Muscle layer of duodenum (tissue), 2 donors: ENCODE measurements around the gene C1QL1.

Experiments used
- H3K27ac ChIP-seq: one replicate; pipeline ENCODE4 v1.7.0; 2013; ENCODE audit warnings: mild to moderate bottlenecking, low read length
- H3K27me3 ChIP-seq: one replicate; pipeline ENCODE4 v1.7.0; 2013; ENCODE audit warnings: low read depth, mild to moderate bottlenecking, control low read depth, low read length
- H3K36me3 ChIP-seq, 2 donors: one replicate each; pipeline ENCODE4 v1.7.0; 2013; ENCODE audit warnings: low read length in 2 of 2, control low read depth in 1 of 2, mild to moderate bottlenecking in 1 of 2; ENCODE audit not compliant: insufficient read depth in 2 of 2, control insufficient read depth in 1 of 2
- H3K4me1 ChIP-seq, 2 donors: one replicate each; pipeline ENCODE4 v1.7.0; 2013; ENCODE audit warnings: low read length in 2 of 2, mild to moderate bottlenecking in 2 of 2, control low read depth in 1 of 2, moderate library complexity in 1 of 2; ENCODE audit not compliant: insufficient read depth in 2 of 2, control insufficient read depth in 1 of 2
- H3K4me3 ChIP-seq, 2 donors: one replicate each; pipeline ENCODE4 v1.7.0; 2013; ENCODE audit warnings: low read length in 2 of 2, low read depth in 1 of 2, mild to moderate bottlenecking in 1 of 2
- H3K9me3 ChIP-seq, 2 donors: one replicate each; pipeline ENCODE4 v1.7.0; 2013; ENCODE audit warnings: low read length in 2 of 2, control low read depth in 1 of 2, mild to moderate bottlenecking in 1 of 2; ENCODE audit not compliant: control insufficient read depth in 1 of 2
- donor health status: healthy.

The C1QL1 gene

DNA sequence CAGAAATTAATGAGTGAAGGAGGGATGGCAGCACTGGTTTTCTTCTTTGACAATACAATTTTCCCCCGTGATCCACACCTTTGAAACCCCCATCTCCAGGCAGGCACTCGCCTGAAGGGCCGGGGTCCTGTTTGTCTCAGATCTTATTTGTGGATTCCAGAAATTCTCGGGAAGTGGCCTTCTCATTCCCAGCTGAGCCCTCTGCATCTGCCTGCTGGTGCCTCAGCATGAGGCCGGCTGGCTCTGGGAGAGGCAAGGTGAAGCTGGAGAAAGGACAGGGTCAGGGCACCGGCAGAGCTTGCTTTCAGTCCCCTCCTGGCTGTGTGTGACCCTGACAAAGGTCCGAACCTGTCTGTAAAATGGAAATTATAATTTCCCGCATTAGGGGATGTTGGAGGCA is 35.8 kb upstream of the C1QL1 start:
- Histone ChIP-seq H3K4me1 (no peaks in the 10 kb centered on the region), H3K36me3 (no peaks in the 10 kb centered on the region), H3K27me3 (no peaks in the 10 kb centered on the region), H3K4me3 (no peak overlapping the region), H3K9me3 (peaks cover 5 to 6% of the 10 kb centered on the region in 2 donors), H3K27ac (no peak overlapping the region)

DNA sequence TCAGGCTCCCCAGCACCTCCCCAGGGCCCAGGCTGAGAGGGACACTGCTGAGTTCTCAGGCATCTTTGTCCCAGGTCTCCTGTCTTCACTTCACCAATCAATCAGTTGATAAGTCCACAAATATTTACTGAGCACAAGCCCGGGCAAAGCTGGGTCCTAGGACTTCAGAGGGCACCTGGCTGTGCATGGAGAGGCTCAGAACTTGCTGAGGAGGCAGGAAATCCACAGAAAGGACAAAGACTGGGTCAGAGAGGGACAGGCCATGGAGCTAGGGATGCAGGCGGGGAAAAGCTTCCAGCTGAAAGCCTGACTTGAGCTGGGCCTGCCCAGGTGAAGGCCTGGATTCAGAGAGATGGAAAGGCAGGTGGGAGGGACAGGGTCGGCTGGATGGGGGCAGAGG is 33.2 kb upstream of the C1QL1 start:
- Histone ChIP-seq H3K9me3 (peaks cover 5 to 6% of the 10 kb centered on the region in 2 donors), H3K27ac (no peak overlapping the region), H3K4me3 (no peak overlapping the region), H3K36me3 (no peaks in the 10 kb centered on the region), H3K27me3 (no peaks in the 10 kb centered on the region), H3K4me1 (no peaks in the 10 kb centered on the region)

DNA sequence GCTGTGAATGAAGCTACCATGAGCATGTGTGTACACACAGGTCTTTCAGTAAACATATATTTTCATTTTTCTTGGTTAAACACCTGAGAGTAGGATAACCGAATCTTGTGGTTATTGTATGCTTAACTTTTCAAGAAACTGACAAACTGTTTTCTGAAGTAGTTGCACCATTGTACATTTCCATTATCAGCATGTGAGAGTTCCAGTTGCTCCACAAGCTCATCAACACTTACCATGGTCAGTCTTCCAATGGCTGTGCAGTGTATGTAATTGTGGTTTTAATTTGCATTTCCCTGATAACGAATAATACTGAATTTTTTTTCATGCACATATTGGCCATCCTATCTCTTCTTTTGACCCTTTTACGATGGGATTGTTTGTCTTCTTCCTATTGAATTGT is 31.3 kb upstream of the C1QL1 start:
- Histone ChIP-seq H3K9me3 (peaks cover 5 to 6% of the 10 kb centered on the region in 2 donors), H3K27ac (no peak overlapping the region), H3K27me3 (no peaks in the 10 kb centered on the region), H3K36me3 (no peaks in the 10 kb centered on the region), H3K4me3 (no peak overlapping the region), H3K4me1 (no peaks in the 10 kb centered on the region)

DNA sequence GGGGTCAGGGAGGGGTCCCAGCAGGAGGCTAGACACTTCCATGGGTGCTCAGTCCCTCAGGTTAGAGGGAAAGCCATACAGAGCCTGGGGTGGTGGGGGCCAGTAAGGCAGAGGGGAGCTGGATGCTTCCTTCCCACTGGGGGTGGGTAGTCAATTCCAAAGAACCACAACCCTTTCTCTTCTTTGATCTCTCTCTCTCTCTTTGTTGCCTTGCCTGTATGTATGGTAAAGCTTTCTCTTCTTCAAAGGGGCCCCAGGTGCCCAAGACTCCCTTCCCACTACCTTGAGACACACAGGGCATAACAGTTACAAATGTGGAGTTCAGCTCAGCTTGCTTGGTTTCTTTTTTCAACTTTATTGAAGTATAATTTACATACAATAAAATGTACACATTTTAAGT is 30.5 kb upstream of the C1QL1 start:
- H3K36me3 ChIP-seq, result no peaks in the 10 kb centered on the region
- no peaks in the 10 kb centered on the region for H3K4me1 ChIP-seq
- no peak overlapping the region for H3K27ac ChIP-seq
- H3K9me3 ChIP-seq, result peaks cover 5 to 6% of the 10 kb centered on the region in 2 donors
- H3K4me3 ChIP-seq, result no peak overlapping the region
- H3K27me3 ChIP-seq, result no peaks in the 10 kb centered on the region

DNA sequence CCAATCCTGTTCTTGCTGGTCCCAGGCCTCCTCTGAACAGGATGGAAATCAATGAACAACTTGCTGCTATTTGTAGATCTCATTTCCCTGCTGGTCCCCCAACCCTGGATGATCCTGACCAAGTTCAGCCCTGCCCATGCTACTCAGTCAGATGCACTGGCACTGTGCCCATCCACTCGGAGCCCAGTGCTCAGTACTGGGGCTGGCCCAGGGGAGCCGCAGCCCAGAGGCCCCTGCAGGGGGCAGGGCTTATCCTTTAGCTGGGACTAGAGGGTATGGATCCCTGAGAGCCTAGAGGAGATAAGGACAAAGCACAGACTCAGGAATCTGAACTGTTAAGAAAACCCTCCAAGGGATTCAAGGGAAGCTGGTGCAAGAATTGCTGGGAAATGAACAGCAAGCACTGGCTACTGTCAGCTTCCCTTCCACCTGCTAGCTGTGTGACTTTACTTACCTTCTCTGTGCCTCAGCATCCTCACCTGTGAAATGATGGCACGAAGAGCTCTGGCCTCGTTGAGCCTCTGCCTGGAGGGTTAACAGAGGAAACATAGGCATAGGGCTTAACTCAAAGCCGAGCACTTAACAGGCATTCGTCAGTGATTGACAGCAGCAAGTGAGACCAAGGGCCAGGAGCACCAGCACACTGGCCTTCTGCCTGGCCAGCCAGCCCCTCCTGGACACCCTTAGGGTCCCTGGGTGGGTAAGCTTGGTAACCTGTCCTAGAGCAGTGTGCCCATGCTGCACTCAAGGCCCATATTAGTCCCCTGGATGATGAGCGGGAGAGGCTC is 29.8 kb upstream of the C1QL1 start:
- no peaks in the 10 kb centered on the region for H3K36me3 ChIP-seq
- H3K4me3 ChIP-seq, result no peak overlapping the region
- no peak overlapping the region for H3K27ac ChIP-seq
- H3K4me1 ChIP-seq, result no peaks in the 10 kb centered on the region
- H3K9me3 ChIP-seq, result peaks cover 5 to 6% of the 10 kb centered on the region in 2 donors
- H3K27me3 ChIP-seq, result no peaks in the 10 kb centered on the region

DNA sequence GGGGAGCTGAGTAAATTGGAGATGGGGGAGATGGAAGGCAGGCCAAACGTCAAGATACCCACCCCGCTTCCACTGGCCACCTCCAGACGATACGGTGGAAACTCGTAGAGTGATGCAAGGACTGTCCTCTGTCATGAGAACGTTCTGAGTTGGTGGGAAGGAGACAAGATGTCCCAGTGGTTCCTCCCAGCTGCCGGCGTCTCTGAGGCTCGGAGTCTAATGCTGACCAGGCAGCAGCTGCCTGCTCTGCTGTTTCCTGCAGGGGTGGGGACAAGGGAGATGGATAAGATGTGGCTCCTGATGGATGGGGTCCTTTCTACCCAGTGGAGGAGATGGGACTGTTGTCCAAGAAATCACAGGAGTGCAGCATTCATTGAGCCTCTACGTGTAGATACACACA is 28.2 kb upstream of the C1QL1 start:
- no peaks in the 10 kb centered on the region for H3K4me1 ChIP-seq
- no peaks in the 10 kb centered on the region for H3K36me3 ChIP-seq
- no peak overlapping the region for H3K27ac ChIP-seq
- no peak overlapping the region for H3K4me3 ChIP-seq
- no peaks in the 10 kb centered on the region for H3K27me3 ChIP-seq
- H3K9me3 ChIP-seq, result peaks cover 5 to 6% of the 10 kb centered on the region in 2 donors

DNA sequence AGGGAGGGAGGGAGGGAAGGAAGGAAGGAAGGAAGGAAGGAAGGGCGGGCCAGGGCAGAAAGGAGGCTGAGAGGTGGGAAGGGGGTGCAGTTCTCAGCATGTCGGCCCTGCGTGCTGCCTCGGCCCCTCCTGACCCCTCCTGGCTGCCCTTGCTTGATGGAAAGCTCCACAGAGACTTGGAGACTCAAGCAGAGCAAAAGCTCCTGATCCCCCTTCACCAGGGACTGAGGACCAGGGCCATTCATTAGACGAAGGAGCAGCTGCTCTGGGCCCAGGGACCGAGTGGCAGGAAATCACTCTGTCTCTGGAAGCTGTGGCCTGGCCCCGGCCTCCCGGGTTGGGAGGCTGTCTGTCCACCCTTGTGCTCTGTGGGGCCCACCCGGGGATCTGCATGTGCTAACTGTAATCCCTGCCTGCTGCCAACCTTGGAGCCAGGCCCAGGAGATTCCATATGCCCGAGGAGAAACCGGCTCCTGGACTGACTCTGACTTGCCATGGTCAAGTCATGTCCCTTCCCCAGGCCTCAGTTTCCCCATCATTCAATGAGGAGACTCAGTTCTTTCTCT is 27.4 kb upstream of the C1QL1 start:
- no peaks in the 10 kb centered on the region for H3K4me1 ChIP-seq
- H3K4me3 ChIP-seq, result no peak overlapping the region
- H3K27ac ChIP-seq, result no peak overlapping the region
- peaks cover 5 to 6% of the 10 kb centered on the region in 2 donors for H3K9me3 ChIP-seq
- no peaks in the 10 kb centered on the region for H3K27me3 ChIP-seq
- H3K36me3 ChIP-seq, result no peaks in the 10 kb centered on the region

DNA sequence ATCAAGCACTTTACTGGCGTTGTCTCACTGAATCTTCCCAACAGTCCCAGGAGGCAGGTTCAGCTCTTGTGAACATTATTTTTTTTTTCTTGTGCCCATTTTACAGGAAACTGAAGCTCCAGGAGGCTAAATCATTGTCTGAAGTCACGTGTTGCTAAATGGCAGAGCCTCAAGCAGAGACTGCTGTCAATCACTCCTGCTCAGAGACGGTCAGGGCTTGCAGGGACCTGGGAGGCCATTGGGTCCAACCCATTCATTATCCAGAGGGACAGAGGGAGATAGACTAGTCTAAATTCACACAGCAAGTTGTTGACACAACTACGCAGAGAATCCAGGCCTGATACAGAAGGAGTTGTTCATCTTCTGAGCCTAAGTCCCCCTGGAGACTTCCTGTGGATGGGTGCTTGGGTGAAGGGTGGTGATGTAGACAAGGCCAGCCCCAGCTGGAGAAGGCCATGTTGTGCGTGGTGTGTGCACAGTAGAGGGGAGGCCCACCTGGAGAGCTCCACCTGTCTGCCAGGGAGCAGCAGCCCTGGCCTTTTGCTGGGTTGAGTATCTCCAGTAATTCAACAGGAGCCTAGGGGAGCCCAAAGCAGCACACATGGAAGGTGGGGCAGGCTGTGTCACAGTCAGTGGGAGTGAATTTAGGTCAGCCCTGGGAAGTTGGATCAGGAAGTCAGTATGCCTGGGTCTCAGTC is 24.3 kb upstream of the C1QL1 start:
- H3K4me1 ChIP-seq, result no peaks in the 10 kb centered on the region
- no peak overlapping the region for H3K27ac ChIP-seq
- H3K27me3 ChIP-seq, result peaks cover 2% of the 10 kb centered on the region
- H3K4me3 ChIP-seq, result no peak overlapping the region
- H3K9me3 ChIP-seq, result no peaks in the 10 kb centered on the region
- no peaks in the 10 kb centered on the region for H3K36me3 ChIP-seq

DNA sequence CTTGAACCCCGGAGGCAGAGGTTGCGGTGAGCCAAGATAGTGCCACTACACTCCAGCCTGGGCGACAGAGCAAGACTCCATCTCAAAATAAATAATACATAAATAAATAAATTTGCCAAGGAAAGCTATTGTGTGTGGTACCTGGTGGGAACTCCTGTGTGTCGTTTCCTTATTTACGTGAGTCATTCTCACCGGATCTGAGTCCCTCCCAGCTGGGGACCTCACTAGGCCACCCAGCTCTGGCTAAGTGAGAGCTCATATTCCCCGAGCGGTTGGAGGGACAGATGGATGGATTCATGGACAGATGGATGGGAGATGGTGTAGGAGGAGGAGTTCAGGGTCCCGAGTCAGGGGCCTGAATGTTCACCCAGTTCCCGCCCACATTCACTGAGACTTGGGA is 22.9 kb upstream of the C1QL1 start:
- peaks cover 5% of the 10 kb centered on the region for H3K27me3 ChIP-seq

DNA sequence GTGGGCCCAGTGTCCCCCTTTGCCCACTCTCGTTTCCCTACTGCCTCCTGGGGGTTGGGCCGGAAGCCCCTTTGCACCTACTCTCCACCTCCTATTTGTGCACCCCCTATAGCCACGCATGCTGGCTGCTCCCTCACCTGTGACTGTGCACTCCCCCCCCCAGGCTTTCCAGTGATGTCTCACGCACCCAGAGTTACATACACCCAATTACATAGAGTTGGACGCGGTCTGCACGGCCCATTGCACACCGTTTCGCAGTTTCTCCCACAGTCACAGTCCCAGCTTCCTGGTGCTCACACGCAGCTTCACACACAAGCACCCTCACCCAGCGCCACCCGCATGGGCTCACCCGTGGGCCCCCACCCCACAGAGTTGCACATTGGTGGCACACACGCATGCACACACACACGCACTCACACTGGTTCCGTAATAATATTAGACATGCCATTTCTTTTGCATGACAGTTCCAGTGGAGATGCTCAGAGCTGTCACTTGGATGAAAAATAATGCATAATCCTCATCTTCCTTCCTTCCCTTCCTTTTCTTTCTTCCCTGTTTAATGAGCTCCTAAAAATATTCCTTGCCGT is 21.5 kb upstream of the C1QL1 start:
- Histone ChIP-seq H3K27ac (no peak overlapping the region), H3K27me3 (peaks cover 5% of the 10 kb centered on the region), H3K36me3 (no peaks in the 10 kb centered on the region), H3K9me3 (no peaks in the 10 kb centered on the region), H3K4me3 (no peak overlapping the region), H3K4me1 (no peaks in the 10 kb centered on the region)

More for the DNA sequence above, 22.9 kb upstream of the C1QL1 start:
- Histone ChIP-seq H3K4me1 (no peaks in the 10 kb centered on the region), H3K27ac (no peak overlapping the region), H3K4me3 (no peak overlapping the region), H3K9me3 (no peaks in the 10 kb centered on the region), H3K36me3 (no peaks in the 10 kb centered on the region)
